ENCODE measurements around the gene SORCS3. TPM values are rescaled to one million over a fixed set of nuclear protein-coding genes. Genes with fewer than 3 reads are reported as not detected.

The SORCS3 gene
- total RNA-seq, 1 donor from 2014 or later = 0.10 TPM

DNA sequence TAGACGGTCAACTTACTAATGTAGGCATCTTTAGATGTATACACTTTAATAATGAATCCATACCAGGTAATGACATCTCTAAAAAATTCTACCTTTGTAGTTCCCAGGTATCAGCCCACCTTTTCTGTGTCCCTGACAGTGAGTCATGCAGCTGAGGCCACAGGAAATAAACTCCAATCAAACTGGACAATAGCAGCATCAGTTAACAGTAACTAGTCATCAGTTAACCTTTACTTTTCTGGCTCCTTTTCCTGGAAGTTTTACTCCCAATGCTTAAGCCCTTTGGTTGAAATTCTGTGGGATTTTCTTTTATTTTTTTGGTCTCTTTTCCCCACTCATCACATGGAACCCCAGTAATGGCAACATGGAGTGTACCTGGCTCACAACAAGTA lies 617.6 kb downstream of the SORCS3 start:
- DNase-seq = no peak
- intact Hi-C loops (cut with micrococcal nuclease) = no loop called here
- ATAC-seq = no peak

- ATAC-seq = no peak
- intact Hi-C loops (cut with micrococcal nuclease) = no loop called here
- DNase-seq = no peak
These were observed 618.1 kb downstream of the SORCS3 start for GRCh38 chr10:105259201-105259600.

GRCh38 chr10:105262666-105263065 lies 621.6 kb downstream of the SORCS3 start:
- DNase-seq (no peak), ATAC-seq (no peak)
- intact Hi-C loops (cut with micrococcal nuclease) = no loop called here

GRCh38 chr10:105266966-105267539 lies 626.0 kb downstream of the SORCS3 start:
- DNase-seq (no peak), ATAC-seq (peak; percentile 80)

GRCh38 chr10:105268961-105269360 lies 627.9 kb downstream of the SORCS3 start:
- intact Hi-C loops (cut with micrococcal nuclease) = no loop called here
- ATAC-seq (no peak), DNase-seq (no peak)

More at GRCh38 chr10:105266966-105267539, 626.0 kb downstream of the SORCS3 start:
- intact Hi-C loops (cut with micrococcal nuclease) = no loop called here

GRCh38 chr10:105269689-105270088 lies 628.6 kb downstream of the SORCS3 start:
- intact Hi-C loops (cut with micrococcal nuclease) = no loop called here
- ATAC-seq (no peak), DNase-seq (no peak)

DNA sequence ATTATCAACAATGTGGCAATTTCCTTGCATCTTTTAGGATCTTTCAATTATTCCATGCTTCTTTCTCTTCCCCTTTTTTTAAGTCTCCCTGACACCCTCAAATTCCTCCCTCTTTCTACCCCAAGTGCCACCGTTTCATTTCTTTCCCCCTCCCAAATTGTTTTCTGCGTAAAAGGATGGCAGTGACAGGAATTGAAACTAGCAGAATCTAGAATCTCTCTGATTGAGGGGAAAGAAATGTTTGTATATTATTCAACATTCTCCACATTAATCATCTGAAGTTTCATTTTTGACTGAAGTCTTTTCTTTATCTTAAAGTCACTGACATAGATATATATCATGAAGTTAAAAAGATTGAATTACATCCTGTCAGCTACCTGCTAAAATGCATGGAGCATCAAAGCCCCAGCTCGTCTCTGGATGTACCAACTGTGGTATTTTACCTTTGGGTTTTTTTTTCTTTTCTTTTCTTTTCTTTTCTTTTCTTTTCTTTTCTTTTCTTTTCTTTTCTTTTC lies 633.5 kb downstream of the SORCS3 start:
- intact Hi-C loops (cut with micrococcal nuclease) = no loop called here
- no peak for DNase-seq
- no peak for ATAC-seq

DNA sequence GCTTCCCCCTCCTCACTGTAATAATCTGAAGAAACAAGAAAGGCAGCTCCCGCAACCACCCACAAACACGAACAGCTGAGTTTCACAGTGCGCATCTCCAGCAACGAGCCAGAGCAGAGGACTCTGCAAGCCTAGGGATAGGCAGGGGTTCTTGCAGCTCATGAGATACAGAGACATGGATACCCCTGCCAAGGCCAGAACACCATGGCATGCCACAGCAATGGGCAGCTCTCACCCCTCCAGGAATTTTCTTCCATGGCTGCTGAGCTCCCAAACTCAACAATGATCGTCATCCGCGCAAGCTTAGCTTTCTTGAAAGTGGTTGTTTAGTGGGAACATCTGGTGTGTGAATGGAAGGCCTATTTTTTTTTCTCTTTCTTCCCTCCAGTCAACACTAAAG lies 637.3 kb downstream of the SORCS3 start:
- DNase-seq (no peak), ATAC-seq (no peak)
- intact Hi-C loops (cut with micrococcal nuclease) = no loop called here

GRCh38 chr10:105279101-105279500 lies 638.0 kb downstream of the SORCS3 start:
- ATAC-seq (no peak), DNase-seq (no peak)
- intact Hi-C loops (cut with micrococcal nuclease) = no loop called here

- intact Hi-C loops (cut with micrococcal nuclease) = no loop called here
- ATAC-seq (no peak), DNase-seq (no peak)
These were observed 639.8 kb downstream of the SORCS3 start for GRCh38 chr10:105280895-105281294.

DNA sequence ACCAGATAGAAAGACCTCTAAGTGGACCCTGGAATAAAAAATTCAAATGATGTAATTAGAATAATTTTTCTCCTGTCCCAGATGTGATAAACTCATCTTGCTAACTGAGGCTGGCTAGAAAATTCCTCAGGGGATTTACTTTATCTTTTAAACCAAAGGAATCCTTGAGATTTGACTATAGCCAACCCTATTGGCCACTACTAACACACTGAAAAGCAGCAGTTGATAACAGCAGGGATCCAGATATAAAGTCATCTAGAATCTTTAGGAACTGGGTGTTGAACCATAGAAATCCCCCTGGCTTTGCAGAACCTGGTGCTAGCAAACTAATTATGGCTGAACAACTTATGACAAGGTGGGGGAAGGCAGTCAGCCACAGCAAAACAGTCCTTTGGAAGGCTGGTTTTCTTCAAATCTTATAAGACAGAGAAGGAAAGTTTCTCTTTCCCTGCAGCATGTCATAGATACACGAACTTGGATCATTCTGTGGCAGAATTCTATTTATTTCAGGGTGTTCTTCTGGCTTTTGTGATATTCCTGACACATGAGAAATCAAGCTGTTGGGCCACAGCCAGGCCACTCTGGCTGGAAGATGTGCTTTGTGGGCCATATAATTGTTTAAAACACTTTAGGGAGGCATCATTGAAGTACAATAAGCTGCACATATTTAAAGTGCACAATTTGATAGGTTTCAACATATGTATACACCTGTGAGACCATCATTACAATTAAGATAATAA lies 643.6 kb downstream of the SORCS3 start:
- ATAC-seq = no peak
- intact Hi-C loops (cut with micrococcal nuclease) = no loop called here

DNA sequence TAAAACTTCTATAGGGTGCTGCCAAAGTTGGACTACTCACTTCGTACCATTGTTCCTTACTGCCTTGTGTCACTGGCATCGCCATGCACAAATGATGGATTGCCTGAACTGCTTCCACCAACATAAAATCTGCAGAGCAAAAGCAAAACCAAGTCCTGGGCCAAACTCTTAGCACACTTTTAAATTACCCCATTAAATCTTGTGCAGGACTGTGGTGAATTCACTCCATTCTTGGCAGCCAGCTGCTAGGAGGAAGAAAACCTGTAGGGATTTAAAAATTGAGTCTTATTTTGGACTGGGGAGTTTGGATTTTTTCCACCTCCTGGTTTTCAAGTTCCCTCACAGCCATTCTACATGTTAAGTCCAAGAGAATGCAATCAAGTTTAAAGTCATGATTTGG lies 646.9 kb downstream of the SORCS3 start:
- intact Hi-C loops (cut with micrococcal nuclease) = no loop called here
- no peak for ATAC-seq
- DNase-seq = no peak

More for the DNA sequence above, 643.6 kb downstream of the SORCS3 start:
- DNase-seq = no peak

DNA sequence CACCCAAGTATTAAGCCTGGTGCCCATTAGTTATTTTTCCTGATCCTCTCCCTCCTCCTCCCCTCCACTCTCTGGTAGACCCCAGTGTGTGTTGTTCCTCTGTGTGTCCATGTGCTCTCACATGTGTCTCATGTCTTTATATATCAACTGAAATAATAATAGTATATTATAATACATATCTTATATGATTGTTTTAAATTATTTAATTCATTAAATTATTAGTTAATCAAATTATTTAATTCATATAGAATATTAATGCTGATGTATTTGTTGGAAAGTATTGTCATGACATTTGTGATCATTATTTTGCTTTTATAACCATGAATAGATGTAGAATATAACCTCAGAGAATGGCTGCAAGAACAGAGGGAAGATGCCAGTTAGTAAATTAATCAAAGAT lies 647.5 kb downstream of the SORCS3 start:
- ATAC-seq (no peak), DNase-seq (no peak)
- intact Hi-C loops (cut with micrococcal nuclease) = no loop called here

- DNase-seq (no peak), ATAC-seq (no peak)
- intact Hi-C loops (cut with micrococcal nuclease) = no loop called here
These were observed 650.5 kb downstream of the SORCS3 start for GRCh38 chr10:105291571-105291970.

DNA sequence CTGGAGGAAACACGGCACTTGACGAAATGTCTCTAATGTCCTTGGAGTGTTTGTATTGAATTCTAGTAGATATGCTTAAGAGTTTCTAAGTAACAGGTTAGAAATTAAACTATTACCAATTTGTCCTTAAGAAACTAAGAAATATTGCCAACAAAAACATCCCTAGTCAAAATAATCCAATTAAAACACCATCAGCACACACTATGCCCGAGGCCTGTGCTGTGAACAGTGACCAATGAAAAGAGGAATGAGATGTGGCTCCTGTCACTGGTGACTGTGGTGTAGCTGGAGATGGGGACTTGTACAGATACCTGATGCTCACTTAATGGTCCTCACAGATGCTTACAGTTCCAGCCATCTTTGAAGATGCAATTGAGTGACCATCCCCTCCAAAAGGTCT lies 651.1 kb downstream of the SORCS3 start:
- no peak for DNase-seq
- intact Hi-C loops (cut with micrococcal nuclease) = no loop called here
- ATAC-seq = no peak
